T-helper 1 cell treated with Interleukin-12 subunit alpha and Interleukin-12 subunit beta and Interleukin-4 antibody, amounts not matched to agents 30 ng/mL and 1 ng/mL, for 36 hours (primary cell): Measurements from ENCODE around the gene SLC9A8. TPM values are rescaled to one million over a fixed set of nuclear protein-coding genes. Genes with fewer than 3 reads are reported as not detected.

ENCODE experiments used
- intact Hi-C: fragments of 100-400 bp; cut with micrococcal nuclease; formaldehyde crosslinking; loops from one replicate; pipeline ENCODE4 v1.15.1; 2024
- total RNA-seq: library from RNA; stranded (reverse); gene quantifications from 2 replicates; pipeline ENCODE4 v1.2.3, GENCODE V29; 2022

SLC9A8 gene
- total RNA-seq, 1 donor from 2014 or later: 30.7 TPM

DNA sequence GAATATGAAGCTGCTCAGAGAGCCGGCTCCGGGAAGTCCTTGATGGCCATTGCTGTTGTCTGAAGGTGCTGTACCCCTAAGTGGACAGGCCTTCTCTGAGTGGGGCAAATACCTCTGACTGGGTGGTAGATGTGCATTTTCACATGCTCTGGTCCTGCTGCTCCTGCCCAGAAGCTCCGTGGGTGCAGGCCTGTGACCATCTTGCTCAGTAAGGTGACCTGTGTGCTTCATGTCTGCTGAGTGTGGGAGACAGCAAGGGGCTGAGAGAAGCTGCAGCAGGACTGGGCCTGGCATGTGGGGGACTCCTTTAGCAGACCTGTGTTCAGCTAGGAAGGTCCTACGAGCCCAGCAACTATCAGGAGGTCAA, 97.7 kb downstream of the SLC9A8 start:
- intact Hi-C loops: loop anchor here (10.0 kb wide), 1 partner anchor 1024 kb away; the partner anchor contains the start of gene ADNP

DNA sequence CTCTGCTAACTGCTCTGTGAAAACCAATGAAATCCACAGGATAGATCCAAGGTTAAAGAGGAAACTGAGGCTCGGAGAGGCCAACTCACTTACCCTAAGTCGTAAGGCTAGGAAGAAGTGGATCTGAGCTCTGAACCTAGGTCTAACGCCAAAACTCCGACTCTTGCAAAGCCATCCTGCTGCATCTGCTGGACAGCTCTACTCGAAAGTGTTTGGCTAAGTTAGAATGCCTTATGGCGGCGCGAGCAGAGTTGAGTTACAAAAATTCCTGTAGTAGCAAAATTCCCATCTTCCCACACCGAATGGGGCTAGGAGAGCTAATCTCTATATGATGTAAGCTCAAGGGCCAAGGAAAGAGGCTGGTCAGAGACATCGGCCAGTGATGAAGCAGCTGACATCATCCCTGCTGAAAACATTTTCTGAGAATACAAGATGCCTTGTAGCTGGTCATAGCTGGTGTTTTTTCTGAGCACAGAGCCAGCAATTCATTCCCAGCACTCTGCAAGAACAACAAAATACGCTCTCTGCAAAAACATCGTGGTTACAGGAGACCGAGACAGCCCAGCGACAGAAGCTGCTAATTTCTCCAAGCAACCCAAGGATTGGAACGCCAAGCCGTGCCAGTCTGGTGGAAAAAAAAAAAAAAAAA, 100.9 kb downstream of the SLC9A8 start:
- intact Hi-C loops: loop anchor here (2.0 to 10.0 kb wide), 3 partner anchors 101 to 1021 kb away; partner anchors contain the start of genes ADNP, PEDS1 and SLC9A8

DNA sequence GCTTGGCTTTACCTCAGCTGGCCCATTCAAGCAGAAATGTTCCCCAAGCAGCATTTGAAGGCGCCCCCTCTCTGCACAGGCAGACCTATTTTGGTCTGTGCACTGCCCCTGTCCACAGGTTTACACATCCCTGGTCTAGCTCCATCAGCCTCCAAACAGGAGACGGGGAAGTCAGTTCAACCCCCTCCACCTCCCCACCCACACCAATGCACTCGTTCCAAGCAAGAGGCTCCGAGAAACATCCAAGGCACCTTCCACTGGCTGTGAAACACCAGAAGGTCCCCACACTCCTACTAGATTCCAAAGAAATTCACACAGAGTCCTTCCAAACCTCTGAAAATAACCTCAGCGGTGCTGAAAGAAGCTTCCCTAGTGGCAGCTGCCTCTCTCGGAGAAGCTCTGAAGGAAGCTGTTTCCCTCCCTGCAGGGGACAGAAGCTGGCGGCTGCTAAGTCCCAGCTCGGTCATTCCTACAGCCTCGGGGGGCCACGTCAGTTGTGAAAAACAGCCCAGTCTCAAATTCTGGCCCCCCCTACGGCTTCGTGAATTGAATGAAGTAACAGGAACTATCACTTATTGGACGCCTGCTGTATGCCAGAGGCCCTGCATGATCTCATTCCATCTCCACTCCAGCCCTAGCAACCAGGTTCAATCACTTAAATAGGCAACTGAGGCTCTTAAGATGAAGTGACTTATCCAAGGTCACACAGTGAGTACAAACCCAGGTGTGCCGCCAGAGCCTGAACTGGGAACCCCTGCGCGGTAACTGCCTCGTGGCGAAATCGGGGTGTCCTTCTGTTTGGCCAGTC, 101.9 kb downstream of the SLC9A8 start:
- intact Hi-C loops: loop anchor here (1.0 to 10.0 kb wide), 7 partner anchors 14 to 1020 kb away; partner anchors contain the start of genes ADNP, PEDS1, RNF114 and SLC9A8

DNA sequence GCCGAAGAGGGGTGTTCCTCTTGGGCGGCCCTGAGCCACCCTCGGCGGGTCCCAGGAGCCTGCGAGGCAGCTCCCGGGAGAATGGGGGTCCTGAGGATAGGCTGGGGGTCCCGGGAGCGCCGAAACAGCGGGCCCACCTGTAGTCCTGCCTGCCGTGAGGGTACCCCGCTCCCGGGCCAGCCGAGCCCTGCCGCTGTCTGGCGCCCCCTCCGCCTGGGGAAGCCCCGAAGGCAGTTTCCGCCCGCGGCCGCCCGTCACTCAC, 102.4 kb downstream of the SLC9A8 start:
- intact Hi-C loops: loop anchor here (1.0 to 10.0 kb wide), 7 partner anchors 13 to 1020 kb away; partner anchors contain the start of genes ADNP, PEDS1, RNF114 and SLC9A8

DNA sequence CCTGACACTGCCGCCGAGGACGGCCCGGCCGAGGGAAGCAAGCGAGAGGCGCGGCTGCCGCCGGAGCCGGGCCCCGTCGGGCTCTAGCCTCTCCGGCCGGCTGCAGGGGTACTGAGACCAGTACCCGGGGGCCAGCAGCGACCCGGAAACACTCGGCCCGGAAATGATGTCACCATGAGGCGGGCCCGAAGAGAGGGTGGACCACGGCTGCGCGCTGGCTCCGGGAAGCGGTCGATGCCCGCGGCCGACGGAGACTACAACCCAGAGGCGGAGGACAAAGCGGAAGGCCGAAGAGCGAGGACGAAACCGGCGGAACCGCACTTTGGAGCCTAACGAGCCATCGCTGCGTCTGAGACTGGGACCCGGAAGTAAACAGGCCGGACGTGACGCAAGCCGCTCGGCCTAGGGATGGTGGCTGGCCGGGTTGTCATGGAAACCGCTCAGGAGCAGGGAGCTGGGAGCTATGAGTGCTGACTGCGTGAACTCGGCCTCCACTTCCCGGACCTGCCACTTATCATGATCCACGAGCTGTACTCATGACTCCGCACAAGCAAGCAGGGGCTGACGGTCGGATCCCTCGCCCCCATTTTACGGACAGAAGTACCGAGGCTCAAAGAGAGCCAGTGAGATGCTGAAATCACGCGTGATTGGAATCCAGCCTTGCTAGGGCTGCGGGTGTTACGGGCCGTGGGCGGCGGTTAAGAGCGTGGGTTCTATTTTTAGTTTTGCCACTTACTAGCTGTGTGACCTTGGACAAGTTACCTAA, 102.9 kb downstream of the SLC9A8 start, which contains the start of gene SPATA2:
TSS of gene SPATA2 (minus strand) at position 150 of the 766 bp plus-strand sequence. CDS start 7,039 bp downstream, outside the sequence.
- intact Hi-C loops: loop anchor here (1.0 to 10.0 kb wide), 7 partner anchors 13 to 1019 kb away; partner anchors contain the start of genes ADNP, PEDS1, RNF114 and SLC9A8

DNA sequence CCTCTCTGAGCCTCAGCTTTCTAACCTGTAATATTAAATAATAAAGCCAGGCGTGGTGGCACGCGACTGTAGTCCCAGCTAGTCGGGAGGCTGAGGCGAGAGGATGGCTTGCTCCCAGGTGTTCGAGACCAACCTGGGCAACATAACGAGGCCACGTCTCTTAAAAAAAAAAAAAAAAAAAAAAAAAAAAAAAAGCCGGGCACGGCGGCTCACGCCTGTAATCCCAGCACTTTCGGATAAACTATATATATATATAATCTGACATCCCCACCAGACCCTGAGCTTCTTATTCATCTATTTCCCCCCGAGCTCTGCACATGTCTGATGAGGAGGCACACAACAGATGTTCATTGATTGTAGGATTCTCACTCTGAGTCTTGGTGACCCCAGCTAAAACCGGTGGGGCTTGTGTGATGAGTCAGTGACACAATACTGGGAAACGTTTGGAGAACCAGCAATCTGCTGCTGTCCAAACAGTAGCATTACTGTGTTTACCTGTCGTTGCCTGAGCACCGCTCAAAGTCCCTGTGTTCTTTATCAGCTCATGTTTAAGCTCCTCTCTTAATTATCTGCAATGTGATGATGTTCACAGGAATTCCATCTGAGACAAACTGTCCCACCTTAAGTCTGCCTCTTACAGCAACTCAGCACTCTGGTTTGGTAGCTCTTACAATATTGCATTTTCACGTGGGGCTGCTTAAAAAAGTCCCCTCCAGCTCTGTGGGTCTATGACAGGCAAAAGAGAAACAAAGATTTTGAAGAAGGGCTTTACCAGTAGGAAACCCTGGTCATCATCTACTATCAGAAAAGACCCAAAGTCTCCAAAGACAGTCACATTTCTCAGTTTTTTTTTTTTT, 103.7 kb downstream of the SLC9A8 start:
- intact Hi-C loops: loop anchor here (10.0 kb wide), 1 partner anchor 1018 kb away; the partner anchor contains the start of gene ADNP

DNA sequence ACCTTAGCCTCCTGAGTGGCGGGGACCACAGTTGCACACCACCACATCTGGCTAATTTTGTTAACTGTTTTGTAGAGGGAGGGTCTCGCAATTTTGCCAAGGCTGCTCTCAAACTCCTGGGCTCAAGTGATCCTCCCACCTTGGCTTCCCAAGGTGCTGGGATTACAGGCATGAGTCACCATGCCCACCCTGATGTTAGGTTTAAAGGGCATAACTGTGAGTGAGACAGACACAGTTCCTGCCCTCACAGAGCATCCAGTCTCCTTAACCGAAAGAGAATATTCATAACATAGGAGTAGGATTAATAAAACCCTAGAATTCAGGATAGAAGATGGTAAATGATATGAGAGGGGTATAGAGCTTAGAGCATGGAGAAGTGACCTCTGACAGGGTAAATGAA, 105.8 kb downstream of the SLC9A8 start:
- intact Hi-C loops: loop anchor here (10.0 kb wide), 1 partner anchor 1016 kb away; the partner anchor contains the start of gene ADNP

DNA sequence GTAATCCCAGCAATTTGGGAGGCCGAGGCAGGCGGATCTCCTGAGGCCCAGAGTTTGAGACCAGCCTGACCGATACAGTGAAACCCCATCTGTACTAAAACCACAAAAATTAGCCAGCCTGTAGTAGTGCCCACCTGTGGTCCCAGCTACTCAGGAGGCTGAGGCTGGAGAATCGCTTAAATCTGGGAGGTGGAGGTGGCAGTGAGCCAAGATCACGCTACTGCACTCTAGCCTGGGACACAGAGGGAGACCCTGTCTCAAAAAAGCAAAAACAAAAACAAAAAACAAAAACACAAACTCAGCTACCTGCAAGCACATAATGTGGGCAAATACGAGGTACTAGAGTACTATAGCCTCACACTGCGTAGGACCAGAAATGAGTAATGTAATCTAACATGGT, 106.4 kb downstream of the SLC9A8 start:
- intact Hi-C loops: loop anchor here (10.0 kb wide), 1 partner anchor 1016 kb away; the partner anchor contains the start of gene ADNP

DNA sequence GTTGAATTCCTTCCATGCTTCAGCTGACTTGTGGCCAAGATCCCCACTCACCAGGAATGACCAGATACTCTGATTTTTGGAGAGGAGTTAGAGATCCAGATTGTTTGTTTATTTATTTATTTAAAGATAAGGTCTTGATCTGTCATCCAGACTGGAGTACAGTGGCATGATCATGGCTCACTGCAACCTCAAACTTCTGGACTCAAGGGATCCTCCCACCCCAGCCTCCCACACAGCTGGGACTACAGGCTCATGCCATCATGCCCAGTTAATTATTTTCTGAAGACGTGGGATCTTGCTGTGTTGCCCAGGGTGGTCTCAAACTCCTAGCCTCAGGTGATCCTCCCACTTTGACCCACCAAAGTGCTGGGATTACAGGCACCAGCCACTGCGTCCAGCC, 106.8 kb downstream of the SLC9A8 start:
- intact Hi-C loops: loop anchor here (10.0 kb wide), 1 partner anchor 1015 kb away; the partner anchor contains the start of gene ADNP

DNA sequence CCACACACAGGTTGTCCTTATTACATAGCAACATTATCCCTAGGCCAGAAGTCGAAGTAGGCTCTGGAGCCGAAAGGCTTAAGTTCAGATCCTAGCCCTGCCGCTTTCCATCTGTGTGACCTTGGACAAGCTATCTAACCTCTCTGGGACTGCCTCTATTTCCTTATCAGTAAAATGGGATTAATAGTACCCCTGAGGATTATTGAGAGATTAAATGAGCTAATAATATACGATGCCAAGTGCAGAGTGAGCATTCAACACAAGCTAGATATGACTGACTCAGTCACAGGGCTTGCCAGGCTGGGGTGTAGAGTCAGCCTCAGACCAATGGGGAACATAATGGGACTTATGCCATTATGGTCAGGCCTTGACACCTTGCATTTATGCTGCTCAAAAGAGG, 111.6 kb downstream of the SLC9A8 start:
- intact Hi-C loops: no loop called here

DNA sequence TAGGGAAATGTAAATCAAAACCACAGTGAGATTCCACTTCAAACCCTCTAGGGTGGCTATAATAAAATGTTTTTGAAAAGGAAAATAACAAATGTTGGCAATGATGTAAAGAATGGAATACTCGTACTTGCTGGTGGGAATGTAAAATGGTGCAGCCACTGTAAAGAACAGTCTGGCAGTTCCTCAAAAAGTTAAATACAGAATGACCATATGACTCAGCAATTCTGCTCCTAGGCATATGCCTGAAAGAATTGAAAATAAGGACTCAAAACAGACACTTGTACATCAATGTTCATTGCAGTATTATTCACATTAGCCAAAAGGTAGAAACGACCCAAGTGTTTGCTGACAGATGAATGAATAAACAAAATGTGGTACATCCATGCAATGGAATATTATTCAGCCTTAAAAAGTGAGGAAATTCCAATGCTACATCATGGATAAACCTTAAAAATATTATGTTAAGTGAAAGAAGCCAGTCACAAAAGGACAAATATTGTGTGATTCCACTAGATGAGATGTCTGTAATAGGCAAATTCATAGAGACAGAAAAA, 113.3 kb downstream of the SLC9A8 start:
- intact Hi-C loops: no loop called here

DNA sequence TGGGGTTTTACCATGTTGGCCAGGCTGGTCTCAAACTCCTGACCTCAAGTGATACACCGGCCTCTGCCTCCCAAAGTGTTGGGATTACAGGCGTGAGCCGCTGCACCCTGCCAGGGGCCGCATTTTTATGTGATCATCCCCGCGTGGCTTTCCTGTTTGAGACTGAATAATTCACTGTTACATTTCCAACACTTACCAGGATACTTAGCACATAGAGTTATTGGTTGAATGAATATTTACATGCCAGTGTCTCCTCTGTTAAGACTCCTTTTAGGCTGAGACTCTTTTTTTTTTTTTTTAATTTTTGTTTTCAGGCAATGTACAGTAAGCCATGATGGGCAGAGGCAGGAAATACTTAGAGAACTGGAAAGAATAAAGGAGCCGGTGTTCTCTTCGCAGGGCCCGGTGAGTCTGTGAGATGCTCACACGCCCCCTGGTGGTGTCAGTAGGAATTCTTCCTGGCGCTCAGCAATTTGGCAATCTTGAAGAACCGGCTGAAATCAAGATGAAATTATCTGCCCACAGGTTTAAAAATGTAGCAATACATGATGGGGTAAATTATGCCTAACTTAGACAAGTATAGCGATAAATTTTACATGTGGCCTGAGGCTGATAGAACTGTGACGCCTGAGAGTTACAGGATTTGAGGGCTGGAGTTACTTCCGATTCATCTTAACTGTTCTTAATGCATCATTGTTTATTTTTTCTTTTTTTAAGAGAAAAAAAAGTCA, 115.9 kb downstream of the SLC9A8 start:
- intact Hi-C loops: loop anchor here (1.0 to 2.0 kb wide), 7 partner anchors 8 to 594 kb away; partner anchors contain the start of genes RNF114 and SPATA2

DNA sequence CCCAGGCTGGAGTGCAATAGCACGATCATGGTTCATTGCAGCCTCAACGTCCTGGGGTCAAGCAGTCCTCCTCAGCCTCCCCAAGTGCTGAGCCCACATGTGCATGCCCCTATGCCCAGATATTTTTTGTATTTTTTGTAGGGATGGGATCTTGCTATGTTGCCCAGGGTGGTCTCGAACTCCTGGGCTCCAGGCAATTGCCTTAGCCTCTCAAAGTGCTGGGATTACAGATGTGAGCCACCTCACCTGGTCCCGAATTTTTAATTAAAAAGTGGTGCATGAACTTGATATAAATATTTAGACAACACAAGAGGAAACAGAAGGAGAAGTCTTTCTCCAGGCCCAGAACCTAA, 116.5 kb downstream of the SLC9A8 start:
- intact Hi-C loops: loop anchor here (2.0 kb wide), 1 partner anchor 40 kb away; no protein-coding TSS in a partner anchor

DNA sequence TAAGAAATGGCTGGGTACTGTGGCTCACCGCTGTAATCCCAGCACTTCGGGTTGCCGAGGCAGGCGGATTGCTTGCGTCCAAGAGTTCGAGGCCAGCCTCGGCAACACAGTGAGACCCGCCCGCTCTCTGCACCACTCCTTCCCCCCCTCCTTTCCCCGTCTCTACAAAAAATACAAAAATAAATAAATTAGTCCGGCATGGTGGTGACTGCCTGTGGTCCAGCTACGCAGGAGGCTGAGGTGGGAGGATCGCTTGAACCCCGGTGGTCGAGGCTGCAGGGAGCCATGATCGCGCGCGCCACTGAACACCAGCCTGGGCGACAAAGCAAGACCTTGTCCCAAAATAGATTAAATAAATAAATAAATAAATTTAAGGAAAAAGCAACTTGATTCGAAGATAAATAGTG, 123.1 kb downstream of the SLC9A8 start:
- intact Hi-C loops: loop anchor here (1.0 to 5.0 kb wide), 9 partner anchors 7 to 888 kb away; partner anchors contain the start of genes CSE1L, PEDS1, PTPN1 and SLC9A8

DNA sequence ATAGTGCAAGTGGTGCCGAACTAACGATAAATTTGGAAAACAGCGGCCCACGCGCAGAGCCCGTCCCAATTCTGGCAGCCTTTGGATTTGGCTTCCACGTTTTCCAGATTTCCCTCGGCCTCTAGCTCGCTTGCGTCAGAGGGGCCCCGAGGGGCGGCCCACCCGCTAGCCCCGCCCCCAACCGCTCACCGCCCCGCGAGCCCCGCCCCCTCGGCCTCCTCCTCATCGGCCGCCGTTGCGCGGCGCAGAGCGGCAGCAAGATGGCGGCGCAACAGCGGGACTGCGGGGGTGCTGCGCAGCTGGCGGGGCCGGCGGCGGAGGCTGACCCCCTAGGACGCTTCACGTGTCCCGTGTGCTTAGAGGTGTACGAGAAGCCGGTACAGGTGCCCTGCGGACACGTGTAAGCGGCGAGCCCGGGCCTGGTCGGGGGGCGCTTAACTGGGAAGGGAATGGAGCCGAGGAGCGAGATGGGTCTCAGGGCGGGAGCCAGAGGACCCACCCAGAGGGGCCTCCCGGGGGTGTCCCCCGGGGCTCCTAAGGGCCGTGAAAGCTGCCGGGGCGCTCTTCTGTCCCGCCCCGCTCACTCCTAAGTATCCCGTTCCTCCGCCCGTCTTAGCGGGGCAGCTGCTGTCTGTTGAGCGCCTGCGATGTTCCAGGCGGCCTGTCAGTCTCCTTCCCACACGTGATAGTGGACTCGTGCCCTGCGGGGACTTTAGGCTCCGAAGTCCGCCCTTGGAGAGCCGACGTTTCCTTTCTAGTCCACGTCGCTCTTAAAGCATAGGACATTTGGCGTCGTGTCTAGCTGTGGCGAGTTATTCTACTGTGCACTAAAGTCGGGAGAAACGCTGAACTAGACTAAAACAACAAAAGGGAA, 123.8 kb downstream of the SLC9A8 start, which contains the start of gene RNF114:
TSS of gene RNF114 (plus strand) at position 245 of the 874 bp plus-strand sequence. CDS start at position 261, 16 bp downstream.
- intact Hi-C loops: loop anchor here (1.0 to 5.0 kb wide), 9 partner anchors 8 to 889 kb away; partner anchors contain the start of genes CSE1L, PEDS1, PTPN1 and SLC9A8

DNA sequence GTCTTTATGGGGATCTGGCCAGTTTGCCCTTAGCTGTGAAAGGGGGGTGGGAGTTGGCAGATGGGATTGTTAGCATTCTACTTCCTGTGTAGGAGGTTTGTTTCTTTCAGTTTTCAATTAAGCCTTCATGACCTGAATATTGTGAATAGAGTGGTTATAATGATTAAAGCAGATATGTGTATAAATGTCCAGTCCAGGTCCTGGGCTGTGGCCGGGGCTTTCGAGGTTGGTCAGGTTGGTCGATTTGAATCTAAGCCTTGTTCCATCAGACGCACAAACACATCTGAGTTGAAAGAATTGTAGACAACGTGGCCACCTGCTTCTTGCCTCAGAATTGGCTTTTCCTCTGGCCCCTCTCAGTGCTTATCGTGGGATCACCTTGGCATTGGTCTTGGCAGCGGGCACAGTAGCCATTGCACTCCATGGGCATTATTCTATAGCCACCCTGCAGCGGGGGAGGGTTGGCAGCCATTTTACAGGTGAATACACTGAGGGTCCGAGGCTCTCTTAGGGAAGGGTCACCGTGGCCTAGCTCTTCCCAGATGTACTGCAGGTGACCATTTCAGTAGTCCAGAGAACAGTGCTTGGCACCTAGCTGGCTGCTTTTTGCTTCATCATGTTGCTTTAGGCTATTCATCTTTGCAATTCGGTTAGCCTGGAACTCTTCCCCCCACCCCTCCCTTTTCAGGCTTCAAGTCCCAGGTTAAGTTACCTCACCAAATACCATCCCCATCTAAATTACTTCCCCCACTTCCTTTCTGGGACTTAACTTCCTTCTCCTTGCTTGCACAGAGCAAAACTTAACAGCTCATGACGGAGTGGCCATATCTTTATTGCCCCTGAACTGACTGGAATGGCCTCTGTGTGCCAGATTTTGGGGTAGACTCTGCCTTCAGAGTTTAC, 124.7 kb downstream of the SLC9A8 start:
- intact Hi-C loops: loop anchor here (1.0 to 5.0 kb wide), 6 partner anchors 125 to 890 kb away; partner anchors contain the start of genes CSE1L, PEDS1, PTPN1 and SLC9A8
